Fibroblast of mammary gland (primary cell): ENCODE results near the gene KCNA4.
"Not testable (repeated sequence)": the region's sequence is repeated elsewhere in the genome, so short reads cannot be mapped to it uniquely, and the experiment has no call there.

Source experiments
- DNase-seq: peaks from one replicate; pipeline ENCODE4 v3.0.0-alpha.2; 2010; ENCODE audit warnings: low read depth
- H3K4me3 ChIP-seq: 2 replicates; pipeline ENCODE4 v1.5.1; 2011; ENCODE audit warnings: low read depth, mild to moderate bottlenecking, low read length, moderate library complexity; ENCODE audit not compliant: control insufficient read depth
- TF ChIP-seq, protein P1 (sequence below): conservative IDR thresholded peaks from 2 replicates; pipeline ENCODE4 v1.5.1; 2011; ENCODE audit warnings: low read depth, low read length, inconsistent platforms; ENCODE audit not compliant: control insufficient read depth, insufficient read depth

Gene KCNA4

GRCh38 chr11:30000986-30001750 lies 15.7 kb downstream of the KCNA4 start:
- no peak overlapping the region for H3K4me3 ChIP-seq
- DNase-seq = no peak
- TF ChIP-seq, protein P1, sequence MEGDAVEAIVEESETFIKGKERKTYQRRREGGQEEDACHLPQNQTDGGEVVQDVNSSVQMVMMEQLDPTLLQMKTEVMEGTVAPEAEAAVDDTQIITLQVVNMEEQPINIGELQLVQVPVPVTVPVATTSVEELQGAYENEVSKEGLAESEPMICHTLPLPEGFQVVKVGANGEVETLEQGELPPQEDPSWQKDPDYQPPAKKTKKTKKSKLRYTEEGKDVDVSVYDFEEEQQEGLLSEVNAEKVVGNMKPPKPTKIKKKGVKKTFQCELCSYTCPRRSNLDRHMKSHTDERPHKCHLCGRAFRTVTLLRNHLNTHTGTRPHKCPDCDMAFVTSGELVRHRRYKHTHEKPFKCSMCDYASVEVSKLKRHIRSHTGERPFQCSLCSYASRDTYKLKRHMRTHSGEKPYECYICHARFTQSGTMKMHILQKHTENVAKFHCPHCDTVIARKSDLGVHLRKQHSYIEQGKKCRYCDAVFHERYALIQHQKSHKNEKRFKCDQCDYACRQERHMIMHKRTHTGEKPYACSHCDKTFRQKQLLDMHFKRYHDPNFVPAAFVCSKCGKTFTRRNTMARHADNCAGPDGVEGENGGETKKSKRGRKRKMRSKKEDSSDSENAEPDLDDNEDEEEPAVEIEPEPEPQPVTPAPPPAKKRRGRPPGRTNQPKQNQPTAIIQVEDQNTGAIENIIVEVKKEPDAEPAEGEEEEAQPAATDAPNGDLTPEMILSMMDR = no peak

DNA sequence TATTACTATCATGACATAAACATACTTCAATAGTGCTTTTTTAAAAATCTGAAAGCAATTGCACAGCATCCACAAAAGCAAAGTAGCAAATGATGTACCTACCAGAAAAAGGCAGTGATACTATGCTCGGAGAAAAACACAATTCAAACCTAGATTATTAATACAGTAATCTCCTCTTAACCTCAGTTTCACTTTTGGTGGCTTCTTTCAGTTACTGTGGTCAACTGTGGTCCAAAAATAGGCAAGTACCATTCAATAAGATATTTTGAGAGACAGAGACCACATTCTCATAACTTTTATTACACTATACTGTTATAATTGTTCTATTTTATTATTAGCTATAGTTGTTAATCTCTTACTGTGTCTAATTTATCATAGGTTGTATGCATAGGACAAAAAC lies 20.8 kb downstream of the KCNA4 start:
- TF ChIP-seq, protein P1 = no peak
- no peak for DNase-seq
- no peak overlapping the region for H3K4me3 ChIP-seq

- TF ChIP-seq, protein P1 = no peak
- DNase-seq = peak; percentile 9
- H3K4me3 ChIP-seq = no peak overlapping the region
Measured at GRCh38 chr11:29989174-29989970, 27.5 kb downstream of the KCNA4 start.

GRCh38 chr11:29985248-29985647 lies 31.6 kb downstream of the KCNA4 start:
- DNase-seq = no peak
- TF ChIP-seq, protein P1 = no peak

DNA sequence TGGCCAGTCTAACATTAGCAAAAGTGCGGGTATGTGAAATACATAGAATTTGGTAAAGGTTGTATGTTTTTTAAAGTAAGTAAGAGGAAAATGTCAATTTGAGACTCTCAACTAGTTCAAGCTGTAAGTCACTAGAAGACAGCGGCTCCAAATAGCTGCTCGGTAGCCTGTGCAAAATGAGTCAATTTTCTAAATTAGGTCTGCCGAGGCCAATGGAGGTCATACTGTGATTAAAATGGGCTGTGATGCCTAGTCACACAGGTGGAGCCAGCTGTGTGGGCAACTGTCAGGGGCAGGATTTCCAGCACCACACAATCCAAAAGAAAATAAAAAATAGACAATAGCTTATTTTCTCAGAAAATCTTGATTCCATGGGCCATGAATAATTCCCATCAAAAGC lies 32.3 kb downstream of the KCNA4 start:
- TF ChIP-seq, protein P1 = no peak
- H3K4me3 ChIP-seq = no peak overlapping the region
- DNase-seq = no peak

More at GRCh38 chr11:29985248-29985647, 31.6 kb downstream of the KCNA4 start:
- no peak overlapping the region for H3K4me3 ChIP-seq

DNA sequence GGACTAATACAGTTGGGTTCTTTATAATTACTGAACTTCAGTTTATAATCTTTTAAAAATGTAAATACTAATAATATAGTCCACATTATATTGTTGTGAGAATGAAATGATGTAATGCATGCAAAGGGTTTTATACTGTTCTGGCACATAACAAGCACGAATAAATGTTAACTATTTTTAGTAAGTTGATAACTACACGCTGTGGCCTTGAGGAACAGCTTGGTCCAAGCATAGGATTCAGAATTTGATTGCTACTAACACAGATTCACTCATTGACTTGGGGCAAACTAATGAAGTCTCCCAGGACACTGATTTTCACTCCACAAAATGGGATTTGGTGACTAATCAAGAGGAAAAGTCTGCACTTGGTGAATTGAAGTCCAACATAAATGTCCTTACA lies 38.3 kb downstream of the KCNA4 start:
- H3K4me3 ChIP-seq = no peak overlapping the region
- TF ChIP-seq, protein P1 = no peak
- no peak for DNase-seq

DNA sequence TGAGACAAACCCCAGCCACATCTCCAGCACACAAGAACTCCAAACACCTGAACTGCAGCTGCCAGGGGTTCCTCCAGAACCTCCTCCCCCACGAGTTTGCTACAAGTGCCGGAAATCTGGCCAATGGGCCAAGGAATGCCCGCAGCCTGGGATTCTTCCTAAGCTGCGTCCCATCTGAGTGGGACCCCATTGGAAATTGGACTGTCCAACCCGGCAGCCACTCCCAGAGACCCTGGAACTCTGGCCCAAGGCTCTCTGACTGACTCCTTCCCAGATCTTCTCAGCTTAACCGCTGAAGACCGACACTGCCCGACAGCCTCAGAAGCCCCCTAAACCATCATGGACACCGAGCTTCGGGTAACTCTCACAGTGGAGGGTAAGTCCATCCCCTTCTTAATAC lies 41.2 kb downstream of the KCNA4 start:
- not testable (repeated sequence) for DNase-seq, H3K4me3 ChIP-seq
